H9 (cell line): ENCODE results near the gene AMPD2. TPM values are rescaled to one million over a fixed set of nuclear protein-coding genes. Genes with fewer than 3 reads are reported as not detected.

Experiments used
- DNase-seq: peaks from one replicate; pipeline ENCODE4 v3.0.0-alpha.2; 2017
- H2AFZ ChIP-seq: one replicate; pipeline ENCODE4 v1.6.1; 2013; ENCODE audit warnings: mild to moderate bottlenecking, low read length, control low read depth, moderate library complexity
- H2AK5ac ChIP-seq: 2 replicates; pipeline ENCODE4 v1.6.1; 2013; ENCODE audit warnings: low read length, control low read depth, mixed read lengths; ENCODE audit not compliant: insufficient read length
- H2BK120ac ChIP-seq: one replicate; pipeline ENCODE4 v1.6.1; 2013; ENCODE audit warnings: low read depth, mild to moderate bottlenecking, low read length, control low read depth, inconsistent platforms; ENCODE audit not compliant: poor library complexity, severe bottlenecking
- H2BK12ac ChIP-seq: 2 replicates; pipeline ENCODE4 v1.6.1; 2013; ENCODE audit warnings: low read length, control low read depth, mixed read lengths, low read depth; ENCODE audit not compliant: insufficient read length
- H2BK15ac ChIP-seq: 2 replicates; pipeline ENCODE4 v1.6.1; 2013; ENCODE audit warnings: low read depth, low read length, control low read depth
- H2BK20ac ChIP-seq: one replicate; pipeline ENCODE4 v1.6.1; 2013; ENCODE audit warnings: low read depth, mild to moderate bottlenecking, low read length, control low read depth, inconsistent platforms; ENCODE audit not compliant: poor library complexity, severe bottlenecking
- H2BK5ac ChIP-seq: 2 replicates; pipeline ENCODE4 v1.6.1; 2013; ENCODE audit warnings: low read length, control low read depth, mixed read lengths; ENCODE audit not compliant: insufficient read length
- H3K14ac ChIP-seq: 2 replicates; pipeline ENCODE4 v1.6.1; 2013; ENCODE audit warnings: low read length, control low read depth; ENCODE audit not compliant: insufficient read depth
- H3K18ac ChIP-seq: 2 replicates; pipeline ENCODE4 v1.6.1; 2013; ENCODE audit warnings: low read depth, mild to moderate bottlenecking, mixed read lengths, low read length, control low read depth; ENCODE audit not compliant: insufficient read length
- H3K23ac ChIP-seq: 2 replicates; pipeline ENCODE4 v1.6.1; 2013; ENCODE audit warnings: low read length, control low read depth, mixed read lengths, low read depth; ENCODE audit not compliant: insufficient read length
- H3K23me2 ChIP-seq: 2 replicates; pipeline ENCODE4 v1.6.1; 2013; ENCODE audit warnings: low read depth, mild to moderate bottlenecking, mixed read lengths, low read length, control low read depth; ENCODE audit not compliant: insufficient read length, poor library complexity, severe bottlenecking
- H3K27ac ChIP-seq: 2 replicates; pipeline ENCODE4 v1.5.1; 2013; ENCODE audit warnings: low read length, control low read depth, mixed read lengths, low read depth; ENCODE audit not compliant: insufficient read length
- H3K27me3 ChIP-seq: 2 replicates; pipeline ENCODE4 v1.6.1; 2013; ENCODE audit warnings: low read length, control low read depth, inconsistent platforms; ENCODE audit not compliant: insufficient read depth
- H3K4ac ChIP-seq: 2 replicates; pipeline ENCODE4 v1.6.1; 2013; ENCODE audit warnings: low read depth, mild to moderate bottlenecking, control low read depth, inconsistent platforms, low read length, moderate library complexity
- H3K4me1 ChIP-seq: 2 replicates; pipeline ENCODE4 v1.6.1; 2013; ENCODE audit warnings: low read length, control low read depth, inconsistent platforms; ENCODE audit not compliant: insufficient read depth
- H3K4me2 ChIP-seq: 2 replicates; pipeline ENCODE4 v1.6.1; 2013; ENCODE audit warnings: low read length, control low read depth, mixed read lengths; ENCODE audit not compliant: insufficient read length, insufficient read depth
- H3K56ac ChIP-seq: 2 replicates; pipeline ENCODE4 v1.6.1; 2013; ENCODE audit warnings: low read depth, mild to moderate bottlenecking, mixed read lengths, low read length, control low read depth; ENCODE audit not compliant: insufficient read length
- H3K79me1 ChIP-seq: 2 replicates; pipeline ENCODE4 v1.6.1; 2013; ENCODE audit warnings: low read depth, mild to moderate bottlenecking, moderate library complexity, low read length, control low read depth, inconsistent platforms; ENCODE audit not compliant: insufficient read depth, poor library complexity, severe bottlenecking
- H3K79me2 ChIP-seq: 2 replicates; pipeline ENCODE4 v1.6.1; 2013; ENCODE audit warnings: low read length, control low read depth, inconsistent platforms; ENCODE audit not compliant: insufficient read depth
- H3K9ac ChIP-seq: 2 replicates; pipeline ENCODE4 v1.6.1; 2013; ENCODE audit warnings: low read length, control low read depth, mixed read lengths; ENCODE audit not compliant: insufficient read length; ENCODE audit errors: extremely low read depth
- H3K9me3 ChIP-seq: one replicate; pipeline ENCODE4 v1.6.1; 2013; ENCODE audit warnings: low read depth, low read length, inconsistent platforms; ENCODE audit not compliant: control insufficient read depth
- H3T11ph ChIP-seq: one replicate; pipeline ENCODE4 v1.6.1; 2013; ENCODE audit warnings: mild to moderate bottlenecking, low read length, control low read depth, inconsistent platforms
- H4K20me1 ChIP-seq: one replicate; pipeline ENCODE4 v1.6.1; 2013; ENCODE audit not compliant: control insufficient read depth, insufficient read length, insufficient read depth
- H4K5ac ChIP-seq: 2 replicates; pipeline ENCODE4 v1.6.1; 2013; ENCODE audit warnings: low read depth, mild to moderate bottlenecking, mixed read lengths, low read length, control low read depth; ENCODE audit not compliant: insufficient read length
- H4K8ac ChIP-seq: replicated peaks from 2 replicates; pipeline ENCODE4 v1.6.1; 2013; ENCODE audit warnings: low read length, control low read depth, mixed read lengths, low read depth; ENCODE audit not compliant: insufficient read length
- H4K91ac ChIP-seq: 2 replicates; pipeline ENCODE4 v1.6.1; 2013; ENCODE audit warnings: low read depth, mild to moderate bottlenecking, moderate library complexity, mixed read lengths, low read length, control low read depth; ENCODE audit not compliant: insufficient read length
- H3K27ac Mint-ChIP-seq, 3 experiments: 2 replicates in 2 of 3; 3 replicates in 1 of 3; pipeline ENCODE4 v1.8.0; 2020 to 2021; ENCODE audit warnings: mixed read lengths in 3 of 3, mild to moderate bottlenecking in 1 of 3, moderate library complexity in 1 of 3
- H3K27me3 Mint-ChIP-seq: 2 replicates; pipeline ENCODE4 v1.8.0; 2021; ENCODE audit warnings: low read depth, mild to moderate bottlenecking, moderate library complexity, mixed read lengths
- H3K36me3 Mint-ChIP-seq, 3 experiments: 2 replicates in 2 of 3; 3 replicates in 1 of 3; pipeline ENCODE4 v1.8.0; 2020 to 2021; ENCODE audit warnings: low read depth in 3 of 3, mixed read lengths in 3 of 3; ENCODE audit not compliant: insufficient read depth in 1 of 3
- H3K4me1 Mint-ChIP-seq, 2 experiments: 2 replicates each; pipeline ENCODE4 v1.8.0; 2020; ENCODE audit warnings: mixed read lengths in 2 of 2
- H3K4me3 Mint-ChIP-seq, 2 experiments: 2 replicates in 1 of 2; 3 replicates in 1 of 2; pipeline ENCODE4 v1.8.0; 2020 to 2021; ENCODE audit warnings: mild to moderate bottlenecking in 2 of 2, mixed read lengths in 2 of 2, moderate library complexity in 1 of 2
- H3K9me3 Mint-ChIP-seq, 2 experiments: 2 replicates in 1 of 2; 3 replicates in 1 of 2; pipeline ENCODE4 v1.8.0; 2020; ENCODE audit warnings: mild to moderate bottlenecking in 2 of 2, mixed read lengths in 2 of 2, moderate library complexity in 1 of 2
- CTCF ChIP-seq: fragments of 200-600 bp; sonication (generic); conservative IDR thresholded peaks from 3 replicates; pipeline ENCODE4 v1.8.0; 2021; ENCODE audit warnings: antibody characterized with exemption, mild to moderate bottlenecking
- WGBS: extraction: QIAGEN DNeasy Blood & Tissue Kit; methylation state at CpG from one replicate; pipeline ENCODE4 v1.1.7; 2013; ENCODE audit warnings: missing lambda C conversion rate, low lambda C conversion rate, mixed read lengths; ENCODE audit not compliant: insufficient read length; ENCODE audit errors: extremely low coverage; 5-methylcytosine and 5-hydroxymethylcytosine counted together
- total RNA-seq: library from RNA; stranded (reverse); gene quantifications from 2 replicates; pipeline ENCODE4 v1.2.1, GENCODE V29; 2021

Gene AMPD2
- total RNA-seq, 1 experiment from 2014 or later = 65.1 TPM

- no peaks in the 10 kb centered on the region for H3K79me1 ChIP-seq
- H3K23me2 ChIP-seq = no peaks in the 10 kb centered on the region
- Mint-ChIP-seq H3K36me3 (peaks cover 14 to 17% (median 15%) of the 10 kb centered on the region in 3 experiments; a peak in 6 of 7 replicates), H3K9me3 (no peaks in the 10 kb centered on the region), H3K4me1 (peaks cover 17 to 37% of the 10 kb centered on the region in 2 experiments), H3K27ac (no peak overlapping the region), H3K27me3 (no peaks in the 10 kb centered on the region), H3K4me3 (no peak overlapping the region)
- no peak overlapping the region for H3K14ac ChIP-seq
- H3K79me2 ChIP-seq = no peaks in the 10 kb centered on the region
- no peak overlapping the region for H3K4ac ChIP-seq
- H4K20me1 ChIP-seq = no peaks in the 10 kb centered on the region
- TF ChIP-seq CTCF = no peak
- H2BK20ac ChIP-seq = no peak overlapping the region
- H4K8ac ChIP-seq = no peak overlapping the region
- H3T11ph ChIP-seq = no peak overlapping the region
- no peak overlapping the region for H2BK120ac ChIP-seq
- H3K27ac ChIP-seq = no peak overlapping the region
- no peak overlapping the region for H2AFZ ChIP-seq
- peak; percentile 5 for DNase-seq
- no peak overlapping the region for H3K4me2 ChIP-seq
- no peak overlapping the region for H2BK5ac ChIP-seq
- H2BK15ac ChIP-seq = no peak overlapping the region
- WGBS = no CpG with 5 or more reads among the region's 6 CpGs
- no peak overlapping the region for H3K23ac ChIP-seq
- H2BK12ac ChIP-seq = no peak overlapping the region
- no peak overlapping the region for H3K9ac ChIP-seq
- H3K4me1 ChIP-seq = peaks cover 7% of the 10 kb centered on the region; the same call in 1 of the 2 replicates
- no peaks in the 10 kb centered on the region for H3K9me3 ChIP-seq
- H3K56ac ChIP-seq = no peak overlapping the region
- H4K91ac ChIP-seq = no peak overlapping the region
- H3K18ac ChIP-seq = no peak overlapping the region
- H2AK5ac ChIP-seq = no peak overlapping the region
- no peak overlapping the region for H4K5ac ChIP-seq
- H3K27me3 ChIP-seq = no peaks in the 10 kb centered on the region
These were observed 14.7 kb downstream of the AMPD2 start for GRCh38 chr1:109634292-109634691.
